HCT116 (cell line): ENCODE data around the gene FAM24A. TPM values are rescaled to one million over a fixed set of nuclear protein-coding genes. Genes with fewer than 3 reads are reported as not detected.

Source experiments
- ATAC-seq: fragments of 200-7000 bp; cut with Tn5 transposase; 2 replicates; pipeline ENCODE4 v1.9.1; 2020; ENCODE audit warnings: mild to moderate bottlenecking, moderate library complexity
- BruUV-seq: library from RNA; stranded (reverse); fragments of 400-500 nt; replicated peaks from 2 replicates; lab custom pipeline; 2021; lab: Mats Ljungman, UMichigan
- CTCF ChIA-PET: fragments of 300-600 bp; sonication (Branson Sonifier 250); formaldehyde crosslinking; loops from one replicate; lab custom pipeline; 2021; ENCODE audit warnings: antibody characterized with exemption; lab: Charles Lee
- POLR2A ChIA-PET: fragments of 300-600, 350-600 bp; sonication (Branson Sonifier 250); formaldehyde crosslinking; loops from one replicate; lab custom pipeline; 2021; ENCODE audit warnings: antibody characterized with exemption; lab: Charles Lee
- RAD21 ChIA-PET, 2 experiments: fragments of 300-600 bp; sonication (Branson Sonifier 250); formaldehyde crosslinking; loops; one replicate each; lab custom pipeline; 2023; ENCODE audit warnings: low total read pairs in 2 of 2; ENCODE audit not compliant: uncharacterized antibody in 2 of 2, unreplicated experiment in 2 of 2, low non-redundant PET in 1 of 2; lab: Charles Lee
- DNase-seq: peaks from one replicate; pipeline ENCODE4 v3.0.0-alpha.2; 2010; ENCODE audit warnings: low read depth, low spot score
- H2AFZ ChIP-seq: fragments of 200-600 bp; shearing (Covaris generic), sonication (generic); 2 replicates; pipeline ENCODE4 v1.6.1; 2017; ENCODE audit warnings: low read depth, mixed run types, mixed read lengths, antibody characterized with exemption, low read length; ENCODE audit not compliant: poor library complexity, severe bottlenecking
- H3K27ac ChIP-seq: 2 replicates; pipeline ENCODE4 v1.5.1; 2012; ENCODE audit warnings: low read depth, low read length
- H3K27me3 ChIP-seq: fragments of 200-600 bp; sonication (generic); 2 replicates; pipeline ENCODE4 v1.6.1; 2016; ENCODE audit warnings: mixed run types, low read length, mixed read lengths; ENCODE audit not compliant: insufficient read depth
- H3K36me3 ChIP-seq, 2 experiments: fragments of 200-500 bp in 1 of 2; fragments of 200-600 bp in 1 of 2; sonication (Bioruptor generic) in 1 of 2; sonication (generic) in 1 of 2; 2 replicates each; pipeline versions ENCODE4 v1.5.1 to v1.6.1; 2014 to 2016; ENCODE audit warnings: low read length in 2 of 2, inconsistent platforms in 1 of 2, mixed read lengths in 1 of 2, mixed run types in 1 of 2; ENCODE audit not compliant: insufficient read depth in 2 of 2, control insufficient read depth in 1 of 2
- H3K4me1 ChIP-seq, 2 experiments: fragments of 200-600 bp in 1 of 2; sonication (generic) in 1 of 2; 2 replicates each; pipeline versions ENCODE4 v1.5.1 to v1.6.1; 2012 to 2017; ENCODE audit warnings: low read length in 2 of 2, inconsistent platforms in 1 of 2, mild to moderate bottlenecking in 1 of 2, mixed read lengths in 1 of 2, mixed run types in 1 of 2, moderate library complexity in 1 of 2; ENCODE audit not compliant: insufficient read depth in 2 of 2, control insufficient read depth in 1 of 2
- H3K4me2 ChIP-seq: fragments of 200-600 bp; sonication (generic); 2 replicates; pipeline ENCODE4 v1.6.1; 2017; ENCODE audit warnings: mixed run types, low read length, mixed read lengths
- H3K4me3 ChIP-seq, 2 experiments: fragments of 200-600 bp in 1 of 2; sonication (generic) in 1 of 2; replicated peaks in 1 of 2; 2 replicates each; pipeline ENCODE4 v1.5.1; 2011 to 2016; ENCODE audit warnings: low read length in 2 of 2, control low read depth in 1 of 2, low read depth in 1 of 2, mild to moderate bottlenecking in 1 of 2, mixed read lengths in 1 of 2, mixed run types in 1 of 2
- H3K79me2 ChIP-seq: fragments of 200-600 bp; sonication (generic); 2 replicates; pipeline ENCODE4 v1.6.1; 2017; ENCODE audit warnings: mild to moderate bottlenecking, mixed run types, low read length, moderate library complexity, mixed read lengths; ENCODE audit not compliant: insufficient read depth
- H3K9ac ChIP-seq: fragments of 200-600 bp; sonication (generic); 2 replicates; pipeline ENCODE4 v1.6.1; 2016; ENCODE audit warnings: low read length, mixed read lengths
- H3K9me2 ChIP-seq: fragments of 200-600 bp; sonication (generic), shearing (Covaris generic); 2 replicates; pipeline ENCODE4 v1.6.1; 2017; ENCODE audit warnings: mixed run types, mild to moderate bottlenecking, moderate library complexity; ENCODE audit not compliant: insufficient read depth
- H3K9me3 ChIP-seq, 2 experiments: fragments of 200-500 bp in 1 of 2; fragments of 200-600 bp in 1 of 2; sonication (Bioruptor generic) in 1 of 2; sonication (generic) in 1 of 2; 2 replicates each; pipeline ENCODE4 v1.6.1; 2014 to 2017; ENCODE audit warnings: low read length in 2 of 2, mixed read lengths in 2 of 2, inconsistent platforms in 1 of 2, low read depth in 1 of 2, mild to moderate bottlenecking in 1 of 2, mixed run types in 1 of 2, moderate library complexity in 1 of 2; ENCODE audit not compliant: control insufficient read depth in 1 of 2, insufficient read depth in 1 of 2
- H4K20me1 ChIP-seq: fragments of 200-600 bp; sonication (generic), shearing (Covaris generic); 2 replicates; pipeline ENCODE4 v1.6.1; 2017; ENCODE audit warnings: mixed run types, mild to moderate bottlenecking, moderate library complexity; ENCODE audit not compliant: insufficient read depth
- CBX3 ChIP-seq: IDR thresholded peaks from 2 replicates; pipeline ENCODE4 v1.6.1; 2012; ENCODE audit warnings: low read depth
- EGR1 ChIP-seq: IDR thresholded peaks from 2 replicates; pipeline ENCODE4 v1.6.1; 2012; ENCODE audit warnings: low read depth
- EZH2phosphoT487 ChIP-seq: fragments of 200-600 bp; IDR thresholded peaks from 2 replicates; pipeline ENCODE4 v1.6.1; 2018; ENCODE audit warnings: antibody characterized with exemption, borderline replicate concordance
- JUND ChIP-seq: IDR thresholded peaks from 2 replicates; pipeline ENCODE4 v1.6.1; 2012
- POLR2A ChIP-seq: IDR thresholded peaks from 2 replicates; pipeline ENCODE4 v1.7.0; 2011; ENCODE audit warnings: borderline replicate concordance; ENCODE audit not compliant: insufficient read depth, insufficient read length; ENCODE audit errors: extremely low read depth
- POLR2AphosphoS5 ChIP-seq: IDR thresholded peaks from 2 replicates; pipeline ENCODE4 v1.6.1; 2011; ENCODE audit warnings: mild to moderate bottlenecking, low read depth, low read length, moderate library complexity
- SRF ChIP-seq: IDR thresholded peaks from 2 replicates; pipeline ENCODE4 v1.6.1; 2012; ENCODE audit warnings: low read depth
- TCF7L2 ChIP-seq: IDR thresholded peaks from 2 replicates; pipeline ENCODE4 v1.7.0; 2011; ENCODE audit warnings: borderline replicate concordance, inconsistent platforms; ENCODE audit not compliant: insufficient read depth, insufficient read length; ENCODE audit errors: extremely low read depth
- ZFX ChIP-seq: fragments of 450-650 bp; IDR thresholded peaks from 2 replicates; pipeline ENCODE4 v1.6.1; 2017
- ZNF274 ChIP-seq: fragments of 200-500 bp; sonication (Bioruptor generic); IDR thresholded peaks from 2 replicates; pipeline ENCODE4 v1.6.1; 2014; ENCODE audit warnings: mild to moderate bottlenecking, low read depth, low read length, inconsistent platforms
- intact Hi-C: fragments of 100-400 bp; cut with micrococcal nuclease; formaldehyde crosslinking; loops from 2 replicates; pipeline ENCODE4 v1.10.0; 2022
- total RNA-seq: library from RNA; stranded (reverse); gene quantifications from one replicate; pipeline ENCODE4 v1.2.1, GENCODE V29; 2021; ENCODE audit not compliant: unreplicated experiment
- TF ChIP-seq, protein P1 (sequence below): IDR thresholded peaks from 2 replicates; pipeline ENCODE4 v1.6.1; 2012
- TF ChIP-seq, protein P2 (sequence below), 3 experiments: fragments of 200-600 bp in 1 of 3; sonication (generic) in 1 of 3; IDR thresholded peaks in 2 of 3; conservative IDR thresholded peaks in 1 of 3; 2 replicates each; pipeline ENCODE4 v1.5.1; 2012 to 2017; ENCODE audit warnings: low read depth in 2 of 3, low read length in 2 of 3, antibody characterized with exemption in 1 of 3, borderline replicate concordance in 1 of 3, control low read depth in 1 of 3, mild to moderate bottlenecking in 1 of 3, mixed read lengths in 1 of 3, mixed run types in 1 of 3, moderate library complexity in 1 of 3; ENCODE audit not compliant: insufficient read depth in 1 of 3

Gene FAM24A
- total RNA-seq, 1 experiment from 2014 or later: not detected

DNA sequence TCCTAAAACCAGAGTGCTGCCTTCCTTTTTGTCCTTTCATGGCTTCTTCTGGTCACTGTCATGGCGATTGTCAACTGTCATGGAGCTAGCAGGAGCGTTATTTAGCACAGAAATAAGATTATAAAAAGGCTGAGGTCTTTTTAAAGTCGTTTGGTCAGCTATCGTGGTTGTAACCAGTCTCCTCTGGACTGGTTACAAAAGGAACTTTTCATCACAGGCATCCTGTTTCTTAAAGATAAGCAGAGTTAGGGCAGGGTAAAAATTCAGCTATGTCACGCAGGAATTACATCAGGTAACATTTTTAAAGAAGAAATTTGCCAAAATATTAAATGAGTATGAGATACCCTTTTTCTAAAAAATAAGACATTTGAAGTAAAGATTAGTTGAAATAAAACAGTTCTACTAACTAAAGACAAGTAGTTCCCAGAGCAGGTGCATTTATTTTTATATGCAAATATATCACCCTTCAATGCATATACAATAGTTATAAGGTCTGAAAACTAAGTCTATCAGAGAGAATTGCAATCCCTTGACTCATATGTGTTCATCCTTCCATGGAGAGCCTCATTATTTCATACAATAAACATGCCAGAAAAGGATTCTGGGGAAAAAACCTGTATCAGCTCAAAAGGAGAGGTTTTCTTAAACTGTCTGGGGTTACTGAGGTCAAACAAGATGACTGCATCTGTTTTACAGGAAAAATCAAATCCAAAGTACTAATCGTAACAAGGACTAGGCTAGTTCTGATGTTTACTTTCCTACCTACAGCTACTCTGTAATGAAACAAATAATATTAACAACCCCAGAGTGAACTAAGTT is 20.9 kb downstream of the FAM24A start:
- BruUV-seq: no TSS peak
- RAD21 ChIA-PET: no interaction called here
- H3K9me3 ChIP-seq: no peaks in the 10 kb centered on the region
- no peak for ATAC-seq
- intact Hi-C loops: no loop called here
- no peaks in the 10 kb centered on the region for H4K20me1 ChIP-seq
- no peak overlapping the region for H3K4me3 ChIP-seq
- H3K9ac ChIP-seq: no peak overlapping the region
- POLR2A ChIA-PET: no interaction called here
- H3K36me3 ChIP-seq: peaks cover 4 to 8% of the 10 kb centered on the region in 2 experiments; a peak in 1 of 4 replicates
- TF ChIP-seq POLR2A (no peak), ZNF274 (no peak)
- TF ChIP-seq, all 23 proteins: peak for 0
- Histone ChIP-seq H3K4me1 (no peaks in the 10 kb centered on the region), H3K79me2 (no peaks in the 10 kb centered on the region), H3K27ac (no peak overlapping the region), H3K27me3 (no peaks in the 10 kb centered on the region), H2AFZ (no peak overlapping the region), H3K9me2 (no peaks in the 10 kb centered on the region), H3K4me2 (no peak overlapping the region)
- no peak for DNase-seq
- CTCF ChIA-PET: no interaction called here

DNA sequence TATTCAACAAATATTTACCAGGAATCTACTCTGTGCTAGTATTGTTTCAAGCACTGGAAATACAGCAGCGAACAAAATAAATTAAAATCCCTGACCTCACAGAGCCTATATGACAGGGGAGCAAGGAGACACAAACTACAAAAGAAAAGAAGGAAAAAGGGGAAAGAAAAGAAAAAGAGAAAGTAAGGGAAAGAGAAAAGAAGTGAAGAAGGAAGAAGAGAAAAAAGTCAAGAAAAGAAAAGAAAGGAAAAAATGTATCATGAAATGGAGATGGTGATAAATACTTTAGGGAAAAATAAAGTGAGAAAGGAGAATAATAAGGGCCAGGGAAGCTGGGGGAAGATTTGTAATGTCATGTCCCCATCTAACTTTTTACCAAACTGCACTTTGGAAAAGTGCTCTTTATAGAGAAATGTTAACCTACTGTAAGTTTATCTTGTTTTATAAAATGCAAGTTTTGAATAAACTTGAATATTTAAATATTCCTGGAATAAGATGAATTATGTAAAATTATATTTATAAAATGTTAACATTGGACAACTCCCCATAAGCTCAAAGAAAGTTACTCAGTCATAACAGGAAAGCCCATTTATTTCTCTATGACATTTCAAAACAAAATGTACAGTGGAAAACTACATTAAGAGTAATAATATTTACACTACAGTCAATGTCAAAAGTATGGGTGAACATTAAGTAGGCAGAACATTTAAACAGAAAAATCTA is 28.9 kb downstream of the FAM24A start:
- ChIA-PET RAD21 (no interaction called here), CTCF (no interaction called here), POLR2A (no interaction called here)
- no peaks in the 10 kb centered on the region for H3K27me3 ChIP-seq
- no peaks in the 10 kb centered on the region for H3K9me2 ChIP-seq
- intact Hi-C loops: no loop called here
- no peak overlapping the region for H2AFZ ChIP-seq
- H3K4me3 ChIP-seq: no peak overlapping the region
- TF ChIP-seq, protein P1, sequence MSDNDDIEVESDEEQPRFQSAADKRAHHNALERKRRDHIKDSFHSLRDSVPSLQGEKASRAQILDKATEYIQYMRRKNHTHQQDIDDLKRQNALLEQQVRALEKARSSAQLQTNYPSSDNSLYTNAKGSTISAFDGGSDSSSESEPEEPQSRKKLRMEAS: no peak
- TF ChIP-seq ZNF274 (no peak), TCF7L2 (no peak), ZFX (no peak), SRF (no peak), EGR1 (no peak), JUND (no peak), POLR2AphosphoS5 (no peak), CBX3 (no peak), EZH2phosphoT487 (no peak)
- TF ChIP-seq, protein P2, sequence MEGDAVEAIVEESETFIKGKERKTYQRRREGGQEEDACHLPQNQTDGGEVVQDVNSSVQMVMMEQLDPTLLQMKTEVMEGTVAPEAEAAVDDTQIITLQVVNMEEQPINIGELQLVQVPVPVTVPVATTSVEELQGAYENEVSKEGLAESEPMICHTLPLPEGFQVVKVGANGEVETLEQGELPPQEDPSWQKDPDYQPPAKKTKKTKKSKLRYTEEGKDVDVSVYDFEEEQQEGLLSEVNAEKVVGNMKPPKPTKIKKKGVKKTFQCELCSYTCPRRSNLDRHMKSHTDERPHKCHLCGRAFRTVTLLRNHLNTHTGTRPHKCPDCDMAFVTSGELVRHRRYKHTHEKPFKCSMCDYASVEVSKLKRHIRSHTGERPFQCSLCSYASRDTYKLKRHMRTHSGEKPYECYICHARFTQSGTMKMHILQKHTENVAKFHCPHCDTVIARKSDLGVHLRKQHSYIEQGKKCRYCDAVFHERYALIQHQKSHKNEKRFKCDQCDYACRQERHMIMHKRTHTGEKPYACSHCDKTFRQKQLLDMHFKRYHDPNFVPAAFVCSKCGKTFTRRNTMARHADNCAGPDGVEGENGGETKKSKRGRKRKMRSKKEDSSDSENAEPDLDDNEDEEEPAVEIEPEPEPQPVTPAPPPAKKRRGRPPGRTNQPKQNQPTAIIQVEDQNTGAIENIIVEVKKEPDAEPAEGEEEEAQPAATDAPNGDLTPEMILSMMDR (IDR thresholded peaks at IDR 0.05 in 2 of 3, conservative IDR thresholded peaks at IDR 0.05 in 1 of 3; ENCODE audit: borderline replicate concordance in 1 of 3, insufficient read depth in 1 of 3, low read depth in 2 of 3, low read length in 2 of 3): no peak
- peaks cover 5 to 19% of the 10 kb centered on the region in 2 experiments; a peak in 2 of 4 replicates for H3K36me3 ChIP-seq
- no peak overlapping the region for H3K9ac ChIP-seq
- H4K20me1 ChIP-seq: no peaks in the 10 kb centered on the region
- H3K79me2 ChIP-seq: no peaks in the 10 kb centered on the region
- H3K27ac ChIP-seq: no peak overlapping the region
- ATAC-seq (no peak), DNase-seq (no peak)
- no peak overlapping the region for H3K4me2 ChIP-seq
- no peaks in the 10 kb centered on the region for H3K4me1 ChIP-seq
- no TSS peak for BruUV-seq
- no peaks in the 10 kb centered on the region for H3K9me3 ChIP-seq
